GM23338 (cell line): ENCODE data around the gene DGKB.

Source experiments
- CREB1 ChIP-seq: fragments of 250-450 bp; sonication (Bioruptor Pico); IDR thresholded peaks from 2 replicates; pipeline ENCODE4 v1.5.0; 2020; ENCODE audit warnings: low read depth, mild to moderate bottlenecking, moderate library complexity
- CTCF ChIP-seq, 2 experiments: fragments of 200-600 bp in 1 of 2; sonication (generic) in 1 of 2; conservative IDR thresholded peaks; 2 replicates each; pipeline versions ENCODE4 v1.5.1 to v1.6.1; 2016 to 2017; ENCODE audit warnings: antibody characterized with exemption in 2 of 2, low read depth in 2 of 2, mild to moderate bottlenecking in 2 of 2, moderate library complexity in 1 of 2
- EZH2 ChIP-seq: fragments of 200-600 bp; sonication (generic); IDR thresholded peaks from one replicate; pipeline ENCODE4 v1.8.0; 2017; ENCODE audit warnings: antibody characterized with exemption, mild to moderate bottlenecking, low read depth; ENCODE audit not compliant: unreplicated experiment
- EZH2phosphoT487 ChIP-seq: fragments of 200-600 bp; sonication (generic); IDR thresholded peaks from one replicate; pipeline ENCODE4 v1.8.1; 2018; ENCODE audit warnings: antibody characterized with exemption; ENCODE audit not compliant: unreplicated experiment
- NANOG ChIP-seq: IDR thresholded peaks from 2 replicates; pipeline ENCODE4 v1.6.1; 2016; ENCODE audit warnings: antibody characterized with exemption, borderline replicate concordance
- POLR2AphosphoS5 ChIP-seq: IDR thresholded peaks from 2 replicates; pipeline ENCODE4 v1.6.1; 2016; ENCODE audit warnings: antibody characterized with exemption, low read depth
- STAT1 ChIP-seq: IDR thresholded peaks from one replicate; pipeline ENCODE4 v1.6.1; 2016; ENCODE audit warnings: antibody characterized with exemption; ENCODE audit not compliant: unreplicated experiment
- ZNF114 ChIP-seq: fragments of 250-450 bp; sonication (Bioruptor Pico); IDR thresholded peaks from 2 replicates; pipeline ENCODE4 v1.5.0; 2020; ENCODE audit warnings: mild to moderate bottlenecking, moderate library complexity

- TF ChIP-seq CTCF (conservative IDR thresholded peaks at IDR 0.05; ENCODE audit: low read depth in 2 of 2) (peak in 1 of 2 experiments; percentile 19; a peak in 2 of 4 replicates), STAT1 (no peak), EZH2 (no peak), CREB1 (no peak), POLR2AphosphoS5 (no peak), NANOG (no peak), ZNF114 (CRISPR knock-in tag) (no peak), EZH2phosphoT487 (no peak)
Measured at GRCh38 chr7:14446829-14447228, 455.7 kb downstream of the DGKB start.
